HepG2 (cell line): Measurements from ENCODE around the gene EIF1. TPM values are rescaled to one million over a fixed set of nuclear protein-coding genes. Genes with fewer than 3 reads are reported as not detected.

Experiments used
- ATF2 ChIP-seq: sonication (generic); formaldehyde crosslinking; IDR thresholded peaks from 2 replicates; pipeline ENCODE4 v1.4.0; 2020; ENCODE audit warnings: missing genetic modification reagents
- ETV6 ChIP-seq: sonication (generic); formaldehyde crosslinking; conservative IDR thresholded peaks from 2 replicates; pipeline ENCODE4 v1.4.0; 2020; ENCODE audit warnings: missing genetic modification reagents
- FUBP1 ChIP-seq: sonication (generic); formaldehyde crosslinking; IDR thresholded peaks from 2 replicates; pipeline ENCODE4 v1.5.1; 2020; ENCODE audit warnings: missing genetic modification reagents, mild to moderate bottlenecking, borderline replicate concordance
- HDAC2 ChIP-seq: sonication (generic); formaldehyde crosslinking; IDR thresholded peaks from 2 replicates; pipeline ENCODE4 v1.4.0; 2020; ENCODE audit warnings: missing genetic modification reagents
- HES4 ChIP-seq: sonication (generic); formaldehyde crosslinking; IDR thresholded peaks from 2 replicates; pipeline ENCODE4 v1.9.0; 2021; ENCODE audit warnings: mild to moderate bottlenecking, missing genetic modification reagents, borderline replicate concordance
- HNRNPH1 ChIP-seq: fragments of 200-400 bp; formaldehyde crosslinking; optimal IDR thresholded peaks from 2 replicates; pipeline ENCODE3; 2017; ENCODE audit warnings: mild to moderate bottlenecking, low read depth, low read length
- LBX2 ChIP-seq: sonication (generic); formaldehyde crosslinking; IDR thresholded peaks from 2 replicates; pipeline ENCODE4 v1.5.0; 2020; ENCODE audit warnings: missing genetic modification reagents, mild to moderate bottlenecking, borderline replicate concordance
- MLXIP ChIP-seq: sonication (generic); formaldehyde crosslinking; IDR thresholded peaks from 2 replicates; pipeline ENCODE4 v1.9.0; 2021; ENCODE audit warnings: missing genetic modification reagents, borderline replicate concordance
- NCOA2 ChIP-seq: sonication (generic); formaldehyde crosslinking; IDR thresholded peaks from 2 replicates; pipeline ENCODE4 v1.8.0; 2022; ENCODE audit warnings: inconsistent platforms
- RAD21 ChIP-seq: fragments of 450-650 bp; formaldehyde crosslinking; IDR thresholded peaks from 2 replicates; pipeline ENCODE4 v1.5.0; 2020; ENCODE audit warnings: mild to moderate bottlenecking
- SAFB2 ChIP-seq: sonication (generic); formaldehyde crosslinking; IDR thresholded peaks from 2 replicates; pipeline ENCODE4 v1.5.1; 2020; ENCODE audit warnings: missing genetic modification reagents, low read depth, mild to moderate bottlenecking, borderline replicate concordance
- SMAD1 ChIP-seq: sonication (generic); formaldehyde crosslinking; IDR thresholded peaks from 2 replicates; pipeline ENCODE4 v1.4.0; 2020; ENCODE audit warnings: missing genetic modification reagents, low read depth, mild to moderate bottlenecking, borderline replicate concordance
- SRY ChIP-seq: sonication (generic); formaldehyde crosslinking; IDR thresholded peaks from 2 replicates; pipeline ENCODE4 v1.8.0; 2022; ENCODE audit warnings: mild to moderate bottlenecking, missing genetic modification reagents
- ZBTB8A ChIP-seq: sonication (generic); formaldehyde crosslinking; IDR thresholded peaks from 2 replicates; pipeline ENCODE4 v1.4.0; 2020; ENCODE audit warnings: mild to moderate bottlenecking, low read depth, missing genetic modification reagents, borderline replicate concordance
- ZFYVE20 ChIP-seq: sonication (generic); formaldehyde crosslinking; IDR thresholded peaks from 2 replicates; pipeline ENCODE4 v1.8.0; 2023; ENCODE audit warnings: low read depth, mild to moderate bottlenecking, moderate library complexity, missing genetic modification reagents, borderline replicate concordance
- ZNF160 ChIP-seq: sonication (generic); formaldehyde crosslinking; IDR thresholded peaks from 2 replicates; pipeline ENCODE4 v1.8.0; 2022; ENCODE audit warnings: mild to moderate bottlenecking, inconsistent platforms, missing genetic modification reagents
- ZNF263 ChIP-seq: sonication (generic); formaldehyde crosslinking; IDR thresholded peaks from 2 replicates; pipeline ENCODE4 v1.4.0; 2020; ENCODE audit warnings: missing genetic modification reagents
- ZNF331 ChIP-seq: sonication (generic); formaldehyde crosslinking; IDR thresholded peaks from 2 replicates; pipeline ENCODE4 v1.4.0; 2020; ENCODE audit warnings: missing genetic modification reagents
- ZNF770 ChIP-seq: sonication (generic); formaldehyde crosslinking; IDR thresholded peaks from 2 replicates; pipeline ENCODE4 v1.5.0; 2020; ENCODE audit warnings: mild to moderate bottlenecking, missing genetic modification reagents
- polyA plus RNA-seq, 8 experiments: library from polyadenylated mRNA; depleted of rRNA in 3 of 8; stranded (reverse) in 7 of 8; unstranded in 1 of 8; fragments of >200 nt; fragmentation: Illumina TruSeq in 4 of 8; extraction: Trizol in 4 of 8; gene quantifications; 2 replicates each; pipeline versions ENCODE4 v1.2.1 to v1.2.3, GENCODE V29; 2011 to 2016; ENCODE audit warnings: low read depth in 4 of 8, missing spikeins in 1 of 8, mixed read lengths in 1 of 8; ENCODE audit not compliant: insufficient read depth in 1 of 8
- total RNA-seq, 5 experiments: library from RNA; depleted of rRNA; stranded (reverse); fragments of >200 nt; fragmentation: Illumina TruSeq; extraction: Trizol; gene quantifications; 2 replicates each; pipeline ENCODE4 v1.2.3, GENCODE V29; 2016; ENCODE audit warnings: low read depth in 1 of 5

Gene EIF1
- total and polyA plus RNA-seq, 2 of the 13 experiments (the other 11 are each of a cell fraction or from before 2014, with no cell fraction given), result 147 to 517 TPM

GRCh38 chr17:41647940-41648410 lies 40.7 kb upstream of the EIF1 start (continued):
- TF ChIP-seq ZBTB8A (CRISPR knock-in tag), result no peak
- TF ChIP-seq ZNF160 (CRISPR knock-in tag), result no peak
- TF ChIP-seq RAD21 (CRISPR knock-in tag), result peak; percentile 94
- TF ChIP-seq ATF2 (CRISPR knock-in tag), result peak; percentile 54; the same call in 1 of the 2 replicates
- TF ChIP-seq HDAC2 (CRISPR knock-in tag), result peak; percentile 44; the same call in 1 of the 2 replicates
- TF ChIP-seq ZFYVE20, result no peak
- TF ChIP-seq HNRNPH1, result no peak
- no peak for TF ChIP-seq FUBP1
- TF ChIP-seq NCOA2 (CRISPR knock-in tag), result 0 out of 2 replicates have a peak, but pooled peaks have one; percentile 32
- TF ChIP-seq MLXIP (CRISPR knock-in tag), result no peak
- TF ChIP-seq SMAD1 (CRISPR knock-in tag), result no peak
- TF ChIP-seq SRY (CRISPR knock-in tag), result no peak
- peak; percentile 58 for TF ChIP-seq HES4 (CRISPR knock-in tag)
- peak; percentile 15; the same call in 1 of the 2 replicates for TF ChIP-seq ZNF331 (CRISPR knock-in tag)
- no peak for TF ChIP-seq LBX2
- TF ChIP-seq ZNF770 (CRISPR knock-in tag), result no peak
- TF ChIP-seq ZNF263 (CRISPR knock-in tag), result peak; percentile 74
- TF ChIP-seq SAFB2, result 0 out of 2 replicates have a peak, but pooled peaks have one; percentile 17
- 0 out of 2 replicates have a peak, but pooled peaks have one; percentile 62 for TF ChIP-seq ETV6 (CRISPR knock-in tag)
